Adrenal gland (tissue), 12 donors: ENCODE data around the gene SLC16A11. TPM values are rescaled to one million over a fixed set of nuclear protein-coding genes. Genes with fewer than 3 reads are reported as not detected.

Source experiments
- DNase-seq, 7 donors: peaks; one replicate each; pipeline ENCODE4 v3.0.0-alpha.2; 2019 to 2020
- H3K27ac ChIP-seq, 5 donors: fragments of 200-600 bp; sonication (generic) in 4 of 5; 1 replicate in 3 of 5; 2 replicates in 2 of 5; pipeline versions ENCODE4 v1.5.1 to v1.8.0; 2016 to 2020; ENCODE audit warnings: mild to moderate bottlenecking in 1 of 5
- H3K27me3 ChIP-seq: fragments of 200-600 bp; 2 replicates; pipeline ENCODE4 v1.8.0; 2021
- H3K36me3 ChIP-seq, 2 donors: fragments of 200-600 bp; replicated peaks in 1 of 2; 1 replicate in 1 of 2; 2 replicates in 1 of 2; pipeline versions ENCODE4 v1.5.1 to v1.8.0; 2018 to 2022
- H3K4me1 ChIP-seq, 2 donors: fragments of 200-600 bp; replicated peaks in 1 of 2; 1 replicate in 1 of 2; 2 replicates in 1 of 2; pipeline versions ENCODE4 v1.5.1 to v1.8.0; 2018 to 2021
- H3K4me3 ChIP-seq, 4 donors: fragments of 200-600 bp; sonication (generic) in 3 of 4; one replicate each; pipeline ENCODE4 v1.5.1; 2016 to 2018
- H3K9me3 ChIP-seq, 3 donors: fragments of 200-600 bp; sonication (generic) in 1 of 3; replicated peaks in 1 of 3; 1 replicate in 2 of 3; 2 replicates in 1 of 3; pipeline versions ENCODE4 v1.5.1 to v1.8.0; 2016 to 2021
- CTCF ChIP-seq, 6 experiments: fragments of 450-650 bp in 4 of 6; fragments of 200-600 bp in 2 of 6; sonication (generic) in 1 of 6; IDR thresholded peaks; 1 replicate in 5 of 6; 2 replicates in 1 of 6; pipeline versions ENCODE4 v1.5.1 to v1.8.0; 2016 to 2021; ENCODE audit warnings: antibody characterized with exemption in 6 of 6, mild to moderate bottlenecking in 2 of 6, moderate library complexity in 1 of 6
- POLR2A ChIP-seq, 2 donors: fragments of 450-650 bp; IDR thresholded peaks; one replicate each; pipeline ENCODE4 v1.6.1; 2017; ENCODE audit warnings: antibody characterized with exemption in 2 of 2, mild to moderate bottlenecking in 2 of 2, moderate library complexity in 1 of 2
- WGBS, 4 donors: extraction: QIAGEN DNeasy Blood & Tissue Kit in 2 of 4; methylation state at CpG; one replicate each; pipeline versions ENCODE4 v1.1.5 to v1.1.7; 2013 to 2017; 5-methylcytosine and 5-hydroxymethylcytosine counted together
- intact Hi-C, 2 donors: fragments of 100-400 bp; cut with DNase I; formaldehyde crosslinking; loops; one replicate each; pipeline versions ENCODE4 v1.14.1 to v1.15.0; 2022 to 2023
- polyA plus RNA-seq, 3 donors: library from polyadenylated mRNA; stranded (reverse); fragments of 200-250 nt in 2 of 3; fragments of 350-450 nt in 1 of 3; fragmentation: Illumina TruSeq in 1 of 3; extraction: RNeasy Lipid Tissue Mini Kit (QIAGEN cat#74804) in 1 of 3; gene quantifications; one replicate each; pipeline ENCODE4 v1.2.3, GENCODE V29; 2013 to 2014
- total RNA-seq, 9 donors: library from RNA; depleted of rRNA in 4 of 9; stranded (reverse); fragments of >200 nt in 4 of 9; fragments of 120-200 nt in 1 of 9; fragmentation: NEBNext Ultra II Directional in 1 of 9; extraction: Animal tissue kit (Norgen Biotek cat#: 25700) in 1 of 9; gene quantifications; one replicate each; pipeline versions ENCODE4 v1.1.0 to v1.2.4, GENCODE V29; 2013 to 2023
- donor health status: healthy with polysubstance abuse.
- donor health status: Bipolar disorder and iron deficiency.
- donor health status: DM: yes; HTN: yes; CAD: no.
- donor health status: DM: no; HTN: no; CAD: no.
- donor health status: DM: no; HTN: no; CAD: no.
- donor health status: DM: yes; HTN: yes; CAD: no.

The SLC16A11 gene
- total and polyA plus RNA-seq, 12 donors: 0.18 to 3.0 (median 0.69) TPM; not detected in 3

GRCh38 chr17:7038025-7038862 is 5.6 kb downstream of the SLC16A11 start:
- intact Hi-C loops: no loop called here
- Histone ChIP-seq H3K36me3 (no peaks in the 10 kb centered on the region), H3K27ac (no peak overlapping the region), H3K9me3 (no peaks in the 10 kb centered on the region), H3K27me3 (peaks cover 10% of the 10 kb centered on the region), H3K4me1 (peaks cover 10 to 21% of the 10 kb centered on the region in 2 donors), H3K4me3 (no peak overlapping the region)
- TF ChIP-seq CTCF (IDR thresholded peaks at IDR 0.05) (no peak), POLR2A (IDR thresholded peaks at IDR 0.05) (no peak)
- 77 to 80% (median 78%) methylated on average over 16 to 19 of the region's 19 CpGs for WGBS, 4 donors
- DNase-seq: no peak

- Histone ChIP-seq H3K9me3 (no peaks in the 10 kb centered on the region), H3K27ac (peak within 1 kb of the TSS in 4 of 5 donors; percentile 5 to 89 (median 72)), H3K4me3 (peak within 1 kb of the TSS in 3 of 4 donors; percentile 3 to 68 (median 39)), H3K27me3 (no peaks in the 10 kb centered on the region), H3K36me3 (no peaks in the 10 kb centered on the region), H3K4me1 (peaks cover 8 to 14% of the 10 kb centered on the region in 2 donors)
- intact Hi-C loops: no loop called here
- TF ChIP-seq CTCF (IDR thresholded peaks at IDR 0.05): no peak
- TF ChIP-seq POLR2A (IDR thresholded peaks at IDR 0.05): peak in 1 of 2 donors; percentile 66
- DNase-seq: peak; percentile 95 to 99 (median 98)
- WGBS, 4 donors: 0 to 1% (median 1%) methylated on average over 13 to 52 of the region's 52 CpGs
Observed at GRCh38 chr17:7035591-7036368, 8.1 kb downstream of the SLC16A11 start, which contains the start of gene SLC16A13. Gene SLC16A13 (plus strand): TSS chr17:7036015. CDS start chr17:7036383, 368 bp downstream.

GRCh38 chr17:7034955-7035590 is 8.8 kb downstream of the SLC16A11 start:
- 4 to 10% (median 6%) methylated on average over 7 of the region's 7 CpGs for WGBS, 4 donors
- TF ChIP-seq POLR2A (IDR thresholded peaks at IDR 0.05) (no peak), CTCF (IDR thresholded peaks at IDR 0.05) (peak in 1 of 6 experiments; percentile 16)

More at GRCh38 chr17:7034955-7035590, 8.8 kb downstream of the SLC16A11 start:
- Histone ChIP-seq H3K36me3 (no peaks in the 10 kb centered on the region), H3K27me3 (no peaks in the 10 kb centered on the region), H3K9me3 (no peaks in the 10 kb centered on the region), H3K4me3 (peak overlapping the region in 3 of 4 donors; percentile 3 to 68 (median 39)), H3K4me1 (peaks cover 8 to 14% of the 10 kb centered on the region in 2 donors), H3K27ac (peak overlapping the region in 4 of 5 donors; percentile 5 to 89 (median 72))
- intact Hi-C loops: no loop called here
- no peak for DNase-seq
